Effector memory CD4-positive, alpha-beta T cell (primary cell): ENCODE measurements around the gene MRPL11.

ENCODE experiments used
- DNase-seq, 3 donors: peaks; one replicate each; pipeline ENCODE4 v3.0.0-alpha.2; 2020
- H3K27ac ChIP-seq: 2 replicates; pipeline ENCODE4 v1.7.0; 2013; ENCODE audit warnings: mild to moderate bottlenecking, low read length, moderate library complexity; ENCODE audit not compliant: insufficient read depth, poor library complexity, severe bottlenecking
- H3K27me3 ChIP-seq: replicated peaks from 2 replicates; pipeline ENCODE4 v1.7.0; 2013; ENCODE audit warnings: mild to moderate bottlenecking, low read length; ENCODE audit not compliant: insufficient read depth, control insufficient read depth, poor library complexity, severe bottlenecking
- H3K36me3 ChIP-seq: 2 replicates; pipeline ENCODE4 v1.7.0; 2013; ENCODE audit warnings: mild to moderate bottlenecking, low read length, moderate library complexity; ENCODE audit not compliant: control insufficient read depth, insufficient read depth
- H3K4me1 ChIP-seq: 2 replicates; pipeline ENCODE4 v1.7.0; 2013; ENCODE audit warnings: low read length, mild to moderate bottlenecking; ENCODE audit not compliant: control insufficient read depth, insufficient read depth, poor library complexity, severe bottlenecking
- H3K4me3 ChIP-seq: 2 replicates; pipeline ENCODE4 v1.7.0; 2013; ENCODE audit warnings: low read length, low read depth, mild to moderate bottlenecking; ENCODE audit not compliant: insufficient read depth, poor library complexity, severe bottlenecking
- H3K9me3 ChIP-seq: 2 replicates; pipeline ENCODE4 v1.7.0; 2013; ENCODE audit warnings: mild to moderate bottlenecking, low read length, moderate library complexity; ENCODE audit not compliant: control insufficient read depth
- total RNA-seq, 3 donors: gene quantifications; one replicate each; lab custom pipeline; 2026; lab: John Stamatoyannopoulos, UW

MRPL11 gene
- 14.4 to 19.0 (median 18.2) reads per million in 3 donors for total RNA-seq

GRCh38 chr11:66438504-66439466 is at the start of gene MRPL11:
Gene MRPL11 (minus strand): TSS chr11:66438848. CDS start chr11:66438754, 94 bp downstream.
- H3K4me3 ChIP-seq: peak within 1 kb of the TSS; percentile 89
- no peaks in the 10 kb centered on the region for H3K27me3 ChIP-seq
- H3K36me3 ChIP-seq: peaks cover 25% of the 10 kb centered on the region
- peak; percentile 58 to 80 (median 79) for DNase-seq
- H3K4me1 ChIP-seq: no peaks in the 10 kb centered on the region
- H3K9me3 ChIP-seq: peaks cover 8% of the 10 kb centered on the region
- peak within 1 kb of the TSS; percentile 84 for H3K27ac ChIP-seq

- H3K27ac ChIP-seq: no peak overlapping the region
- no peaks in the 10 kb centered on the region for H3K9me3 ChIP-seq
- H3K36me3 ChIP-seq: peaks cover 22% of the 10 kb centered on the region
- no peaks in the 10 kb centered on the region for H3K27me3 ChIP-seq
- no peak for DNase-seq
- peaks cover 7% of the 10 kb centered on the region for H3K4me1 ChIP-seq
- no peak overlapping the region for H3K4me3 ChIP-seq
Observed at GRCh38 chr11:66484806-66485380, 46.2 kb upstream of the MRPL11 start.

GRCh38 chr11:66480117-66480938 is 41.7 kb upstream of the MRPL11 start, which contains the start of gene DPP3:
Gene DPP3 (plus strand): TSS chr11:66480434. CDS start chr11:66482201, 1,767 bp downstream.
- Histone ChIP-seq H3K27me3 (no peaks in the 10 kb centered on the region), H3K9me3 (no peaks in the 10 kb centered on the region), H3K4me1 (peaks cover 17% of the 10 kb centered on the region), H3K27ac (peak within 1 kb of the TSS; percentile 77), H3K36me3 (peaks cover 4% of the 10 kb centered on the region), H3K4me3 (peak within 1 kb of the TSS; percentile 76)
- peak; percentile 84 to 93 (median 93) for DNase-seq

GRCh38 chr11:66479394-66480116 is 40.9 kb upstream of the MRPL11 start:
- Histone ChIP-seq H3K36me3 (no peaks in the 10 kb centered on the region), H3K4me3 (peak overlapping the region; percentile 76), H3K27me3 (no peaks in the 10 kb centered on the region), H3K9me3 (no peaks in the 10 kb centered on the region), H3K27ac (peak overlapping the region; percentile 77), H3K4me1 (peaks cover 17% of the 10 kb centered on the region)
- DNase-seq: no peak

GRCh38 chr11:66478729-66479393 is 40.2 kb upstream of the MRPL11 start:
- peak overlapping the region; percentile 77 for H3K27ac ChIP-seq
- no peak overlapping the region for H3K4me3 ChIP-seq
- H3K36me3 ChIP-seq: peaks cover 2% of the 10 kb centered on the region
- H3K27me3 ChIP-seq: no peaks in the 10 kb centered on the region
- DNase-seq: no peak
- no peaks in the 10 kb centered on the region for H3K9me3 ChIP-seq
- peaks cover 17% of the 10 kb centered on the region for H3K4me1 ChIP-seq

- Histone ChIP-seq H3K27ac (no peak overlapping the region), H3K27me3 (no peaks in the 10 kb centered on the region), H3K36me3 (peaks cover 13% of the 10 kb centered on the region), H3K4me3 (no peak overlapping the region), H3K9me3 (no peaks in the 10 kb centered on the region), H3K4me1 (peaks cover 17% of the 10 kb centered on the region)
- no peak for DNase-seq
Observed at GRCh38 chr11:66477263-66478201, 38.9 kb upstream of the MRPL11 start.

- Histone ChIP-seq H3K27me3 (no peaks in the 10 kb centered on the region), H3K4me3 (no peak overlapping the region), H3K4me1 (peaks cover 17% of the 10 kb centered on the region), H3K27ac (no peak overlapping the region), H3K9me3 (no peaks in the 10 kb centered on the region), H3K36me3 (peaks cover 16% of the 10 kb centered on the region)
- no peak for DNase-seq
Observed at GRCh38 chr11:66476841-66477251, 38.2 kb upstream of the MRPL11 start.

- H3K36me3 ChIP-seq: peaks cover 16% of the 10 kb centered on the region
- DNase-seq: no peak
- H3K27ac ChIP-seq: no peak overlapping the region
- H3K4me3 ChIP-seq: no peak overlapping the region
- peaks cover 17% of the 10 kb centered on the region for H3K4me1 ChIP-seq
- H3K9me3 ChIP-seq: no peaks in the 10 kb centered on the region
- H3K27me3 ChIP-seq: no peaks in the 10 kb centered on the region
Observed at GRCh38 chr11:66476173-66476840, 37.7 kb upstream of the MRPL11 start.
